ENCODE measurements around the gene CALD1. TPM values are rescaled to one million over a fixed set of nuclear protein-coding genes. Genes with fewer than 3 reads are reported as not detected.

Gene CALD1
- total and polyA plus RNA-seq, 11 donors: 89.6 to 186 (median 125) TPM

- 63 to 83% (median 79%) methylated on average over 3 of the region's 3 CpGs for WGBS, 4 donors
- DNase-seq: no peak
- intact Hi-C loops (cut with DNase I): loop anchor here in 5 of 10 donors (10.0 kb wide), 3 partner anchors 161 to 391 kb away; no protein-coding TSS in a partner anchor
- no peaks in the 10 kb centered on the region for H3K36me3 ChIP-seq
- H3K4me3 ChIP-seq: no peak overlapping the region
- no peaks in the 10 kb centered on the region for H3K27me3 ChIP-seq
- TF ChIP-seq CTCF (IDR thresholded peaks at IDR 0.05) (no peak), POLR2A (IDR thresholded peaks at IDR 0.05) (no peak)
- peaks cover 0 to 20% (median 13%) of the 10 kb centered on the region in 12 donors for H3K4me1 ChIP-seq
- H3K9me3 ChIP-seq: no peaks in the 10 kb centered on the region
- ATAC-seq: no peak
- H3K27ac ChIP-seq: no peak overlapping the region
Measured at GRCh38 chr7:134774119-134774518, 5.3 kb upstream of the CALD1 start.

GRCh38 chr7:134777470-134777869 is 2.0 kb upstream of the CALD1 start:
- Histone ChIP-seq H3K4me3 (no peak overlapping the region), H3K4me1 (peaks cover 0 to 36% (median 26%) of the 10 kb centered on the region in 12 donors), H3K9me3 (no peaks in the 10 kb centered on the region), H3K36me3 (no peaks in the 10 kb centered on the region), H3K27me3 (no peaks in the 10 kb centered on the region), H3K27ac (peak overlapping the region in 9 of 12 donors; percentile 2 to 92 (median 89))
- intact Hi-C loops (cut with DNase I): loop anchor here in 7 of 10 donors (5.0 to 10.0 kb wide), 5 partner anchors 115 to 387 kb away; no protein-coding TSS in a partner anchor
- no peak for DNase-seq
- ATAC-seq: no peak
- no peak for TF ChIP-seq CTCF (IDR thresholded peaks at IDR 0.05)
- WGBS, 4 donors: 64 to 74% (median 72%) methylated on average over 3 of the region's 3 CpGs

- intact Hi-C loops (cut with DNase I): loop anchor here in 7 of 10 donors (5.0 to 10.0 kb wide), 5 partner anchors 114 to 387 kb away; no protein-coding TSS in a partner anchor
- H3K27ac ChIP-seq: peak overlapping the region in 11 of 12 donors; percentile 81 to 92 (median 89)
- no peaks in the 10 kb centered on the region for H3K9me3 ChIP-seq
- H3K36me3 ChIP-seq: peaks cover 0 to under 1% (median 0%) of the 10 kb centered on the region in 9 donors
- DNase-seq (no peak), ATAC-seq (peak in 3 of 4 donors; percentile 4 to 20 (median 8))
- TF ChIP-seq CTCF (IDR thresholded peaks at IDR 0.05): no peak
- TF ChIP-seq POLR2A (IDR thresholded peaks at IDR 0.05): no peak
- peak overlapping the region in 2 of 12 donors; percentile 64 to 66 for H3K4me3 ChIP-seq
- peaks cover 0 to 42% (median 28%) of the 10 kb centered on the region in 12 donors for H3K4me1 ChIP-seq
- WGBS, 4 donors: 6 to 42% (median 24%) methylated on average over 2 of the region's 2 CpGs
- no peaks in the 10 kb centered on the region for H3K27me3 ChIP-seq
Measured at GRCh38 chr7:134777908-134778580, 1.4 kb upstream of the CALD1 start.

- peaks cover 0 to 12% (median 0%) of the 10 kb centered on the region in 9 donors for H3K36me3 ChIP-seq
- WGBS, 4 donors: 0 to 11% (median 3%) methylated on average over 4 of the region's 4 CpGs
- H3K27me3 ChIP-seq: no peaks in the 10 kb centered on the region
- peak overlapping the region; percentile 81 to 92 (median 88) for H3K27ac ChIP-seq
- DNase-seq: no peak
- H3K4me3 ChIP-seq: peak overlapping the region; percentile 36 to 75 (median 66)
- ATAC-seq: peak; percentile 3 to 28 (median 10)
- peaks cover 0 to 58% (median 36%) of the 10 kb centered on the region in 12 donors for H3K4me1 ChIP-seq
- TF ChIP-seq POLR2A (IDR thresholded peaks at IDR 0.05): no peak
- TF ChIP-seq CTCF (IDR thresholded peaks at IDR 0.05): no peak
- H3K9me3 ChIP-seq: no peaks in the 10 kb centered on the region
- intact Hi-C loops (cut with DNase I): loop anchor here (1.0 to 10.0 kb wide), 15 partner anchors 48 to 385 kb away; no protein-coding TSS in a partner anchor
Measured at GRCh38 chr7:134779741-134780065, 269 bp downstream of the CALD1 start.
